ENCODE measurements around the gene TIPIN.
"Not testable (repeated sequence)": the region's sequence is repeated elsewhere in the genome, so short reads cannot be mapped to it uniquely, and the experiment has no call there.

TIPIN gene

GRCh38 chr15:66356359-66357236 lies at the start of gene TIPIN:
Gene TIPIN (minus strand): TSS chr15:66356685. CDS start chr15:66352947, 3,738 bp downstream.
- peak; percentile 98 for DNase-seq (ENCODE audit: low read depth, low spot score)

GRCh38 chr15:66405615-66406014 lies 49.1 kb upstream of the TIPIN start:
- DNase-seq (ENCODE audit: low read depth, low spot score), result no peak

GRCh38 chr15:66405007-66405406 lies 48.5 kb upstream of the TIPIN start:
- no peak for DNase-seq (ENCODE audit: low read depth, low spot score)

- DNase-seq (ENCODE audit: low read depth, low spot score), result peak; percentile 80
Measured at GRCh38 chr15:66404532-66404931, 48.0 kb upstream of the TIPIN start.

- no peak for DNase-seq (ENCODE audit: low read depth, low spot score)
Measured at GRCh38 chr15:66404122-66404521, 47.6 kb upstream of the TIPIN start.

- no peak for DNase-seq (ENCODE audit: low read depth, low spot score)
Measured at GRCh38 chr15:66403323-66403722, 46.8 kb upstream of the TIPIN start.

- DNase-seq (ENCODE audit: low read depth, low spot score), result no peak
Measured at GRCh38 chr15:66402761-66403284, 46.3 kb upstream of the TIPIN start.

GRCh38 chr15:66401130-66402021 lies 44.9 kb upstream of the TIPIN start:
- DNase-seq (ENCODE audit: low read depth, low spot score), result peak; percentile 50

- no peak for DNase-seq (ENCODE audit: low read depth, low spot score)
Measured at GRCh38 chr15:66400351-66400774, 43.9 kb upstream of the TIPIN start.

GRCh38 chr15:66399276-66399675 lies 42.8 kb upstream of the TIPIN start:
- no peak for DNase-seq (ENCODE audit: low read depth, low spot score)

GRCh38 chr15:66394915-66395314 lies 38.4 kb upstream of the TIPIN start:
- no peak for DNase-seq (ENCODE audit: low read depth, low spot score)

GRCh38 chr15:66394472-66394871 lies 38.0 kb upstream of the TIPIN start:
- no peak for DNase-seq (ENCODE audit: low read depth, low spot score)

- DNase-seq (ENCODE audit: low read depth, low spot score), result not testable (repeated sequence)
Measured at GRCh38 chr15:66393037-66393436, 36.6 kb upstream of the TIPIN start.

GRCh38 chr15:66390678-66391077 lies 34.2 kb upstream of the TIPIN start:
- DNase-seq (ENCODE audit: low read depth, low spot score), result no peak

GRCh38 chr15:66389859-66390381 lies 33.4 kb upstream of the TIPIN start:
- no peak for DNase-seq (ENCODE audit: low read depth, low spot score)

- no peak for DNase-seq (ENCODE audit: low read depth, low spot score)
Measured at GRCh38 chr15:66389098-66389858, 32.8 kb upstream of the TIPIN start.

GRCh38 chr15:66388576-66388975 lies 32.1 kb upstream of the TIPIN start:
- no peak for DNase-seq (ENCODE audit: low read depth, low spot score)

- DNase-seq (ENCODE audit: low read depth, low spot score), result peak; percentile 15
Measured at GRCh38 chr15:66388043-66388363, 31.5 kb upstream of the TIPIN start.

GRCh38 chr15:66387163-66388042 lies 30.9 kb upstream of the TIPIN start:
- DNase-seq (ENCODE audit: low read depth, low spot score), result peak; percentile 70

Measured in ELF-1 (cell line).